IPS DF 6.9 (cell line): ENCODE data around the gene GNAI1.

Source experiments
- DNase-seq: peaks from one replicate; pipeline ENCODE4 v3.0.0-alpha.2; 2013; ENCODE audit warnings: low read depth, low spot score
- H3K27ac ChIP-seq: one replicate; pipeline ENCODE4 v1.5.1; 2013; ENCODE audit warnings: low read length, control low read depth
- H3K27me3 ChIP-seq: 2 replicates; pipeline ENCODE4 v1.6.1; 2013; ENCODE audit warnings: mild to moderate bottlenecking, low read length; ENCODE audit not compliant: control insufficient read depth, insufficient read depth
- H3K36me3 ChIP-seq: 2 replicates; pipeline ENCODE4 v1.6.1; 2013; ENCODE audit warnings: low read length; ENCODE audit not compliant: control insufficient read depth, insufficient read depth
- H3K4me1 ChIP-seq: 2 replicates; pipeline ENCODE4 v1.6.1; 2013; ENCODE audit warnings: low read length; ENCODE audit not compliant: control insufficient read depth, insufficient read depth
- H3K4me3 ChIP-seq: 2 replicates; pipeline ENCODE4 v1.5.1; 2013; ENCODE audit warnings: mild to moderate bottlenecking, low read length
- H3K9me3 ChIP-seq: 2 replicates; pipeline ENCODE4 v1.6.1; 2013; ENCODE audit warnings: low read length, inconsistent platforms; ENCODE audit not compliant: control insufficient read depth, insufficient read depth
- WGBS: extraction: QIAGEN DNeasy Blood & Tissue Kit; methylation state at CpG from one replicate; pipeline ENCODE4 v1.1.7; 2013; ENCODE audit warnings: mixed read lengths, missing lambda C conversion rate; ENCODE audit not compliant: insufficient read length, insufficient coverage; 5-methylcytosine and 5-hydroxymethylcytosine counted together

The GNAI1 gene

DNA sequence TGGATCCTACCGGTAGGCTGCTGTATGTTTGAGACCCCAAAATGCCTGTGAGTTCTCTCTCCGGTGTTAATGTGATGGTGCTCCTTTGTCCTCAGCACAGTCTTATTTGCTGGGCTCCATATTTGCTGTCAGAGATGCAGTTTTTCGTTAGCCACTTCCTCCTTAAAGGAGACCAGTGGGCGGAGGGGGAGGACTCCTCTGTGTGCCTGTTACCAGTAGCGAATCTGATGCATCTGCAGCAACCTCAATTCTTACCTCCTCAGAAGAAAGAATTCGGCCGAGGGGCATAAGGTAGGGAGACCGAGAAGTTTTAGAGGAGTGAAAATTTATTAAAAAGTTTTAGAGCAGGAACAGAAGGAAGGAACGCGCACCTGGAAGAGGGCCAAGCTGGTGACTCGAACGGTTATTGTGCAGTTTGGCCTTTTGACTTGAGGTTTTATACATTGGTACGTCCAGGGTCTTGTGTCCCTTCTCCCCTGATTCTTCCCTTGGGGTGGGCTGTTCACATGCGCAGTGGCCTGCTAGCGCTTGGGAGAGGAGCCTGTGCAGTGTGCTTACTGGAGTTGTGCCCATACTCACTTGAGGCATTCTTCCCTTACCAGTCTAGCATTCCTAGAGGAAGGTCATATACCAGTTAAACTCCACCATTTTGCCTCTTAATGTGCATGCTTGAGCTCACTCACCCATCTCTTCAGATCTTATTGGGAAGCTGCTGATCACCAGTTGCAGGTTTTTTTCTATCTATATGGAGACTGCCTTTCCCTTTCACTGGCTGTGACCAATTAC is 49.5 kb downstream of the GNAI1 start:
- no peak for DNase-seq
- Histone ChIP-seq H3K27ac (no peak overlapping the region), H3K27me3 (no peaks in the 10 kb centered on the region), H3K9me3 (no peaks in the 10 kb centered on the region), H3K4me1 (peaks cover 13% of the 10 kb centered on the region; the same call in 1 of the 2 replicates), H3K36me3 (no peaks in the 10 kb centered on the region), H3K4me3 (no peak overlapping the region)
- 100% methylated on average over 3 of the region's 15 CpGs for WGBS

DNA sequence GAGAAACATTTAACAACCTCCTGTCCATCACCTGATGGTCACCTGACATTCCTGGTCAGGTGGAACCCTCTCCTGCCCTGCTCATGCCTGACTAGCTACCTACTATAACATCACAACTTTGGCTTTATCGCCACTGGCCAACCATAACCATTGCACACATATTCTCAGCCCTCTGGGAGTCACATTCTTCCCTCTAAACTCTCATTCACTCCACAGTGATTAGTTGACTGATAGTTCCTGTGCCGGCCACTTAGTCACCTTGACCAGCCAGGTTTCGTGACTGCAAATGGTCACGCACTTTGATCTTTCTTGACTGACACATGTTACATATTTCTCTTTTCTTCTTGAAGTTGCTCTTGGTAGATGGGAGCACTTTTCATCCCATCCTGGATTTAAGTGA is 50.1 kb downstream of the GNAI1 start:
- no peaks in the 10 kb centered on the region for H3K36me3 ChIP-seq
- DNase-seq = no peak
- no CpG with 5 or more reads among the region's 4 CpGs for WGBS
- no peaks in the 10 kb centered on the region for H3K27me3 ChIP-seq
- peaks cover 13% of the 10 kb centered on the region; the same call in 1 of the 2 replicates for H3K4me1 ChIP-seq
- no peaks in the 10 kb centered on the region for H3K9me3 ChIP-seq
- H3K4me3 ChIP-seq = no peak overlapping the region
- H3K27ac ChIP-seq = no peak overlapping the region

DNA sequence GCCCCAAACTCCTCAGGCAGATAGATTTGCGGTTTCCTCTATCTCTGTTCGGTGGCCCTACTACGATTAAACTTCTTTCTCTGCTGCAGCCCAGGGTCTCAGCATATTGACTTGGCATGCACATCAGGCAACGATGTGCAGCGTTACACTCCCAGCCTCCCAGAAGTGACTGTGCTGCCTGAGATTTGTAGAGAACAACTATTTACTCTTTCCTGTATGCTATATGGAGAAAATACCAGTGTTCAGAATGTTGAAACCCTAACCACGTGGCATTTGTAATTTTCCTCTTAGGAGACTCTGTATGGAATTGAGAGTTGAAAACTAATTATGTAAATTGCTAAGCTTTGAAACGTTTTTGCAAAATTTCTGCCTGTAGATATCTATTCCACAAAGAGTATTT is 50.9 kb downstream of the GNAI1 start:
- H3K9me3 ChIP-seq = no peaks in the 10 kb centered on the region
- WGBS = no CpG with 5 or more reads among the region's 7 CpGs
- no peaks in the 10 kb centered on the region for H3K36me3 ChIP-seq
- H3K4me1 ChIP-seq = peaks cover 12% of the 10 kb centered on the region; the same call in 1 of the 2 replicates
- H3K4me3 ChIP-seq = no peak overlapping the region
- no peak overlapping the region for H3K27ac ChIP-seq
- H3K27me3 ChIP-seq = no peaks in the 10 kb centered on the region
- DNase-seq = no peak

DNA sequence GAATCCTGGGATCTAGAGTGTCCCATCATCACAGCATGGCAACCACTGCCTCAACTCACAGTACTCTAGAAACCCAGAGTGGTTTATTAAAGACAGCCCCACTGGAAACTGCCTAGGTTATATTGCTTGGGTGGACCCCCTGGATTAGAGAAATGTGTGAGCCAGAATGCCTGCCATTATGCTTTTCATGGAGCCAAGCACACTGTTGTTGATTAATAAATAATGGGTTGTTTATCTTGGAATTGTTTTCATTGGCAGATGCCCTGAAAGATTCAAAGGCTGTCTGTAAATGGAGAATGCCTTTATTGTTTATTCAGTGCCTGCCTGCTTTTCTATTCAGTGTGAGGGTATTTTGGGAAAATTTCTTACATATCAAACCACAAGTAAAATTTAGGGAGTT is 52.1 kb downstream of the GNAI1 start:
- Histone ChIP-seq H3K36me3 (no peaks in the 10 kb centered on the region), H3K9me3 (no peaks in the 10 kb centered on the region), H3K4me3 (no peak overlapping the region), H3K27me3 (no peaks in the 10 kb centered on the region), H3K4me1 (peaks cover 11% of the 10 kb centered on the region; the same call in 1 of the 2 replicates), H3K27ac (no peak overlapping the region)
- no peak for DNase-seq

DNA sequence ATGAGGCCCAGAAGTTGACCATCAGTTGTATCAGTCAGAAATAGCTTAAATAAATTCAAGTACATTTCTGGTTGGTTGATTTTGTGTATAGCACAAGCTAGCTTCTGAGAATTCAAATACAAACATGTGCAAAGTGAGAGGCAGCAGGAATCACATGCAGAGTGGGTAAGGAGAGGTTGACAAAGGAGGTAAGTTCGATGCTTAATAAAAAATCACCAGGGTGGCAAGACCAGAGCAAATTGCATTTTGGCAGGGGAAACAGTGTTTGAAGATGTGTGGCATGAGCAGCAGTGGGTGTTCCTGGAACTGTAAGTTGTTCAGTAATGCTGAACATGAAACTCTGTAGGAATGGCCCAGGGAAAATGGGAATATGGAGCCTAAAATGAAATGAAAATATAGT is 52.6 kb downstream of the GNAI1 start:
- Histone ChIP-seq H3K27ac (no peak overlapping the region), H3K27me3 (no peaks in the 10 kb centered on the region), H3K4me3 (no peak overlapping the region), H3K4me1 (peaks cover 11% of the 10 kb centered on the region; the same call in 1 of the 2 replicates), H3K36me3 (no peaks in the 10 kb centered on the region), H3K9me3 (no peaks in the 10 kb centered on the region)
- DNase-seq = no peak
- no CpG with 5 or more reads among the region's 1 CpG for WGBS

DNA sequence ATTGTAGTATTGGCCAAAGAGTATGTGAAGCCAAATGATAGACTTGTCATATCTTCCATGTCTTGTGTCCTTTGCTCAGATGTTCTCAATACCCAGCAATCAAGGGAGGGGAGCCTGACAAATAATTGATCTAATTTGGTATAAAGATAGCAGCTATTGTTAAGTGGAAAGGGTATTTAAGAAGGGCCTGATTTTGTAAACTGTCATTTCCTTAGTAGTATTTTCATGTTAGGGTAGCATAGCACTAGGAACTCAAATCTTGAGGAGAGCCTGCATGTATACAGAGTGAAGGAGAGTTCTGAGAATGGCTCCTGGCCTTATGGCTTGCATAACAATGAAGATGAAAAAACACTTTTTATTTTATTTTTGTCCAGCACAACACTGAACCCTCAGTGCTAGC is 53.1 kb downstream of the GNAI1 start:
- peaks cover 9% of the 10 kb centered on the region; the same call in 1 of the 2 replicates for H3K4me1 ChIP-seq
- no peak for DNase-seq
- no peak overlapping the region for H3K4me3 ChIP-seq
- no peaks in the 10 kb centered on the region for H3K9me3 ChIP-seq
- no peak overlapping the region for H3K27ac ChIP-seq
- H3K27me3 ChIP-seq = no peaks in the 10 kb centered on the region
- no peaks in the 10 kb centered on the region for H3K36me3 ChIP-seq

DNA sequence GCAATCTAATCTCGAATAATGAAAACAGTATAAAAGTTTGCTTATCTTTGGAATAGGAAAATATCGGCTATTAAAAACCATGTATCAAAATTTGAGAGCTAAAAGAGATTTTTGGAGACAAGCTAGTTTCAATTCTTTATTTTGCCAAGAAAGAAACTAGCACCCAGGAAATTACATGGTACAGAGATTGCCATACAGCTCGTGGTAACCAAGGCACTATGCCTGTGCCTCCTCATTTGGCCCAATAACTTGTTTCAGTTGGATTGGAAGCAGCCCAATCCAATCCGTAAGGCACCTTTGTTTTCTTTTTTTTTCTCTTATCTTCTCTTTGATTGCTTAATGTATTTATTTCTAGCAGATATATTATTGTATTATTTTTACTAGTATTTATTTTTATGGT is 55.0 kb downstream of the GNAI1 start:
- WGBS = no CpG with 5 or more reads among the region's 4 CpGs
- no peaks in the 10 kb centered on the region for H3K27me3 ChIP-seq
- H3K36me3 ChIP-seq = no peaks in the 10 kb centered on the region
- no peak overlapping the region for H3K27ac ChIP-seq
- no peaks in the 10 kb centered on the region for H3K9me3 ChIP-seq
- no peak overlapping the region for H3K4me3 ChIP-seq
- no peak for DNase-seq
- peaks cover 4% of the 10 kb centered on the region; the same call in 1 of the 2 replicates for H3K4me1 ChIP-seq

DNA sequence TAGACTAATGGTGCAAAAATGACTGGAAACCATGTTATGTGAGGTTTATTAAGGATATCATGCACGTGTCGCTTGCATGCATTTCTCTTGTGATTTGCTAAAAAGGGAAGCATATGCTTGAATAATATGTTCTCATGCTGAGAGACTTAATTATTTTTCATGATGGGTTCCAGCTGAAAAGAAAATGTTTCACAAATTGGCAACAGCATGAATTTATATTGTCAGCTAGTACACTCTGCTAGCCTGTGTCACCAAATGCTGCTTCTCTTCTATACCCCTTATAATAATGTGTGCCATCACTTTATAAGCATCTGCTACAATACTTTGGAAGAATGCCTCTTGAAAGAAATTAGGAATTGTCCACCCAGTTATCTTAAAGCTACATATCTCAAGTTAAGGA is 63.0 kb downstream of the GNAI1 start:
- H3K9me3 ChIP-seq = no peaks in the 10 kb centered on the region
- no CpG with 5 or more reads among the region's 2 CpGs for WGBS
- H3K4me1 ChIP-seq = no peaks in the 10 kb centered on the region
- DNase-seq = no peak
- no peaks in the 10 kb centered on the region for H3K27me3 ChIP-seq
- H3K4me3 ChIP-seq = no peak overlapping the region
- no peak overlapping the region for H3K27ac ChIP-seq
- H3K36me3 ChIP-seq = no peaks in the 10 kb centered on the region; the same call in 1 of the 2 replicates

DNA sequence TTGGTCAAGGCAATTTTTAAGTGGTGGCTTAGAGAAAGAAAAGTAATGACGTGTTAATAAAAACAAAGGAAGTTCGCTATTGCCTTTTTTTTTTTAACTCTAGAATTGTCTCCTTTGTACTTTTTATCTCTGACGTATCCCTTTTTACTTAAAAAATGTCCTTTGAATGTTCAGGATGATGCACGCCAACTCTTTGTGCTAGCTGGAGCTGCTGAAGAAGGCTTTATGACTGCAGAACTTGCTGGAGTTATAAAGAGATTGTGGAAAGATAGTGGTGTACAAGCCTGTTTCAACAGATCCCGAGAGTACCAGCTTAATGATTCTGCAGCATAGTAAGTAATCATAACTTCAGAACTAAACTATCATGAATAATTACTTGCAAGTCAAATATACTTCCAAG is 64.4 kb downstream of the GNAI1 start:
- H3K9me3 ChIP-seq = no peaks in the 10 kb centered on the region
- no peaks in the 10 kb centered on the region for H3K4me1 ChIP-seq
- no peaks in the 10 kb centered on the region for H3K27me3 ChIP-seq
- DNase-seq = no peak
- no CpG with 5 or more reads among the region's 5 CpGs for WGBS
- no peaks in the 10 kb centered on the region; the same call in 1 of the 2 replicates for H3K36me3 ChIP-seq
- no peak overlapping the region for H3K27ac ChIP-seq
- H3K4me3 ChIP-seq = no peak overlapping the region

DNA sequence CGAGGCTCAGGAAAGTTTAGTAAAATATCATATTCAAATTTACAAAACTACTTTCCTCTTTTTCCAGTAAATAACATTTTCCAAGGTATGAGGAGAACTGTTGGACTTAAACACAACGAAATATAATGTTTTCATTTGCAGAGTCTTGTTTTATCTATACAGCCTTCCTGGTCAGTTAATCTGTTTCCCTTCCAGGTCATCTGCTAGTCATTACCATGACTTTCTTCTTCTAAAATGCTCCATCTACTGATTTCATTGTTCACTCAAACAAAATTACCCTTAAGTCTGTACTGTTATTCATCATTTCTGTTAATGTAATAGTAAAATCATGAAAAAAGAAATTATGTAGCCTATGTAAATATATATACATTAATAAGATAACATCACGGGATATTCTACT is 69.8 kb downstream of the GNAI1 start:
- Histone ChIP-seq H3K9me3 (no peaks in the 10 kb centered on the region), H3K4me1 (no peaks in the 10 kb centered on the region), H3K27me3 (no peaks in the 10 kb centered on the region), H3K36me3 (no peaks in the 10 kb centered on the region; the same call in 1 of the 2 replicates), H3K4me3 (no peak overlapping the region), H3K27ac (no peak overlapping the region)
- WGBS = no CpG with 5 or more reads among the region's 3 CpGs
- DNase-seq = no peak

DNA sequence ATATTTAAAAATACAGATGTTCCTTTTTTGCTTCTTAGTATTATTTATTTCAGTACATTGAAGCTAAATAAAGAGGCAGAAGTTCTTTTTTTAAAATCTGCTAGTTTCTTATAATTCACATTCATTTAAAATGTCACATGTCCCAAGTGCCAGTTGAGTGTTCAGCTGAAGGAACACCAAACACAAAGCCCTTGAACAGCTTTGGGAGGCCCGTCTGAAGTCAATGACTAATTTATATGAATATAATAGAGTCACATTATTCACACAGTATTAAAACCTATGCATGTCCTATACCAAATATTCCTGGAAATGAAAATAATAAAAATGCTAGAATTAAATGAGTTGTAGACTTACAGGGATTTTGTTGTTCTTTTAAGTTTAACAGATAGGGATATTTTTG is 70.3 kb downstream of the GNAI1 start:
- WGBS = no CpG with 5 or more reads among the region's 1 CpG
- Histone ChIP-seq H3K27ac (no peak overlapping the region), H3K4me3 (no peak overlapping the region), H3K4me1 (no peaks in the 10 kb centered on the region), H3K9me3 (no peaks in the 10 kb centered on the region), H3K36me3 (no peaks in the 10 kb centered on the region; the same call in 1 of the 2 replicates), H3K27me3 (no peaks in the 10 kb centered on the region)
- no peak for DNase-seq
